ENCODE measurements around the gene HOXC11. TPM values are rescaled to one million over a fixed set of nuclear protein-coding genes. Genes with fewer than 3 reads are reported as not detected.

The HOXC11 gene
- total RNA-seq, 3 donors from 2014 or later, result not detected

- Mint-ChIP-seq H3K27me3 (ENCODE audit: low read depth) (peaks cover 75% of the 10 kb centered on the region), H3K4me1 (ENCODE audit: low read depth) (peaks cover 10% of the 10 kb centered on the region), H3K4me3 (no peak overlapping the region), H3K9me3 (no peaks in the 10 kb centered on the region), H3K36me3 (ENCODE audit: insufficient read depth) (no peaks in the 10 kb centered on the region)
- ATAC-seq (no peak), DNase-seq (no peak)
Measured at GRCh38 chr12:54025499-54026405, 52.8 kb downstream of the HOXC11 start.

- Mint-ChIP-seq H3K27me3 (ENCODE audit: low read depth) (peaks cover 75% of the 10 kb centered on the region), H3K4me3 (no peak overlapping the region), H3K36me3 (ENCODE audit: insufficient read depth) (no peaks in the 10 kb centered on the region), H3K9me3 (no peaks in the 10 kb centered on the region), H3K4me1 (ENCODE audit: low read depth) (peaks cover 10% of the 10 kb centered on the region)
- no peak for ATAC-seq
- DNase-seq, result no peak
Measured at GRCh38 chr12:54026640-54027441, 53.9 kb downstream of the HOXC11 start.

Other genes with a start within 250 kb of the HOXC11 start
- gene CALCOCO1, start 245.7 kb upstream of the HOXC11 start, total RNA-seq, result 1 to 10 TPM; 2.6 to 9.9 (median 7.1) TPM
- not detected for gene CISTR, start 221.1 kb upstream of the HOXC11 start, total RNA-seq
- not detected for gene HOXC13, start 34.3 kb upstream of the HOXC11 start, total RNA-seq
- gene HOXC12, start 18.2 kb upstream of the HOXC11 start, total RNA-seq, result not detected
- gene HOTAIR, start 1.8 kb downstream of the HOXC11 start, total RNA-seq, result not detected
- not detected for gene HOXC10, start 12.0 kb downstream of the HOXC11 start, total RNA-seq
- not detected for gene HOXC9, start 27.0 kb downstream of the HOXC11 start, total RNA-seq
- gene HOXC8, start 35.9 kb downstream of the HOXC11 start, total RNA-seq, result not detected
- not detected for gene HOXC6, start 55.3 kb downstream of the HOXC11 start, total RNA-seq
- not detected for gene HOXC5, start 59.9 kb downstream of the HOXC11 start, total RNA-seq
- gene HOXC4, start 80.7 kb downstream of the HOXC11 start, total RNA-seq, result under 1 TPM; 0.16 to 0.40 (median 0.29) TPM
- gene SMUG1, start 215.9 kb downstream of the HOXC11 start, total RNA-seq, result 10 to 100 TPM; 14.1 to 19.8 (median 19.2) TPM